ENCODE measurements around the gene ASB17.

Gene ASB17, protein sequence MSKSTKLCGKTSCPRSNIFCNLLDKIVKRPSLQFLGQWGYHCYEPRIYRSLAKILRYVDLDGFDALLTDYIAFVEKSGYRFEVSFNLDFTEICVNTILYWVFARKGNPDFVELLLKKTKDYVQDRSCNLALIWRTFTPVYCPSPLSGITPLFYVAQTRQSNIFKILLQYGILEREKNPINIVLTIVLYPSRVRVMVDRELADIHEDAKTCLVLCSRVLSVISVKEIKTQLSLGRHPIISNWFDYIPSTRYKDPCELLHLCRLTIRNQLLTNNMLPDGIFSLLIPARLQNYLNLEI

GRCh38 chr1:75932304-75932703 lies at the start of gene ASB17:
ASB17 (minus strand) TSS chr1:75932404; CDS start chr1:75932291, 113 bp downstream.
- Histone ChIP-seq H3F3A (ENCODE audit: insufficient read depth) (no peaks in the 10 kb centered on the region), H3K27ac (ENCODE audit: low read depth, low read length) (no peak within 1 kb of the TSS), H2AFZ (ENCODE audit: low read depth, low read length, severe bottlenecking) (no peak within 1 kb of the TSS), H3K36me3 (ENCODE audit: low read length) (no peaks in the 10 kb centered on the region), H3K27me3 (ENCODE audit: low read length) (no peaks in the 10 kb centered on the region), H4K20me1 (ENCODE audit: low read depth, low read length) (no peaks in the 10 kb centered on the region), H3K4me3 (ENCODE audit: insufficient read depth, low read length, poor library complexity, severe bottlenecking) (no peak within 1 kb of the TSS), H3K4me2 (ENCODE audit: low read depth, low read length, poor library complexity, severe bottlenecking) (no peak within 1 kb of the TSS), H3K9me2 (replicated peaks; ENCODE audit: insufficient read depth, low read length) (no peaks in the 10 kb centered on the region), H3K79me2 (ENCODE audit: insufficient read depth, low read length) (no peaks in the 10 kb centered on the region), H3K9ac (ENCODE audit: low read length) (no peak within 1 kb of the TSS), H3K9me3 (ENCODE audit: insufficient read depth, low read length) (no peaks in the 10 kb centered on the region)
- TF ChIP-seq CTCF (IDR thresholded peaks at IDR 0.05; ENCODE audit: insufficient read depth, low read length, poor library complexity, severe bottlenecking) (no peak), EZH2phosphoT487 (conservative IDR thresholded peaks at IDR 0.05; ENCODE audit: low read length) (no peak)

DNA sequence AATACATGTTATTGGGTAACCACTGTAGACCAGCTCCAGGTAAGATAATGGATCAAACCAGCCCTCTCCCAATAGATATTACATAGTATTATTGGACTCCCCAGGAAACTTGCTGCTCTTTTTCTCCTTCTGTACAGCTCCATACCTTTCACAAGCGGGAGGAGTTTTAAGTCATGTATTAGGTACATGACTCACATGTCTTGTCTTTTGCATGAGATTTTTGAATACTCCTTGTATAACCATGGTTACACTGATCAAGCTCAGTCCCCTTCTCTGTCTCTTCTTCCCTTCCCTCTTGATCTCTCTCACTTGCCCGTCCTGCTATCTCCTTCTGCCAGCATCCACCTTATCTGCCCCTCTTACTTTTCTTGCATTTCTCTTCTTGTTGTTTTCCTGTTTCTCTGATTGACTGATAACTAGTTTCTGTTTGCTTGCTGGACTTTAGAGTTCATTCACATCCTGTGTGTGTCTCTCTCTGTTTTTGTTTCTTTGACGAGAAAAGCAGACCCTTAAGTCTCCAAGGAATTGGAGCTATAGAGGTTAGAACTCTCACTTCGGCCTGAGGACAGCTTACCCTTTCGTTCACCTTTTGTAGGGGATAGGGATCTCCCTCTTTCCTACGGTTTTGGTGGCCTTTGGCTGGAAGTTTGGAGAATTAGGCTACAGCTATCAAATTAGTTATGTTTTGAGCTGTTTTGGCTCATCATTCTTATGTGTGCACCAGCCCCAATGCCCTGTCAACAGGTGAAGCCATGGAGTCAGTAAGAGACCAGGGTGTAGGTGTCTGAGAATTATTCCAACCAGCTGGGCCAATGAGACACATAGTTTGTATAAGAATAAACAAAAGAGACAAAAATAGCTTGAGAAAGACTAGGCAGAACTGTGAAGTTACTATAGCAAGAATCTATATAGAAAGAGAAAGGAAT lies 49.0 kb upstream of the ASB17 start:
- H3K27me3 ChIP-seq (ENCODE audit: low read length): no peaks in the 10 kb centered on the region
- no peaks in the 10 kb centered on the region for H3K79me2 ChIP-seq (ENCODE audit: insufficient read depth, low read length)
- H3F3A ChIP-seq (ENCODE audit: insufficient read depth): no peaks in the 10 kb centered on the region
- no peak overlapping the region for H2AFZ ChIP-seq (ENCODE audit: low read depth, low read length, severe bottlenecking)
- no peaks in the 10 kb centered on the region for H3K36me3 ChIP-seq (ENCODE audit: low read length)
- H3K4me2 ChIP-seq (ENCODE audit: low read depth, low read length, poor library complexity, severe bottlenecking): no peak overlapping the region
- H3K4me3 ChIP-seq (ENCODE audit: insufficient read depth, low read length, poor library complexity, severe bottlenecking): no peak overlapping the region
- no peak overlapping the region for H3K9ac ChIP-seq (ENCODE audit: low read length)
- TF ChIP-seq CTCF (IDR thresholded peaks at IDR 0.05; ENCODE audit: insufficient read depth, low read length, poor library complexity, severe bottlenecking): no peak
- TF ChIP-seq EZH2phosphoT487 (conservative IDR thresholded peaks at IDR 0.05; ENCODE audit: low read length): no peak
- H3K9me2 ChIP-seq (replicated peaks; ENCODE audit: insufficient read depth, low read length): no peaks in the 10 kb centered on the region
- no peaks in the 10 kb centered on the region for H3K9me3 ChIP-seq (ENCODE audit: insufficient read depth, low read length)
- H4K20me1 ChIP-seq (ENCODE audit: low read depth, low read length): no peaks in the 10 kb centered on the region
- H3K27ac ChIP-seq (ENCODE audit: low read depth, low read length): no peak overlapping the region

DNA sequence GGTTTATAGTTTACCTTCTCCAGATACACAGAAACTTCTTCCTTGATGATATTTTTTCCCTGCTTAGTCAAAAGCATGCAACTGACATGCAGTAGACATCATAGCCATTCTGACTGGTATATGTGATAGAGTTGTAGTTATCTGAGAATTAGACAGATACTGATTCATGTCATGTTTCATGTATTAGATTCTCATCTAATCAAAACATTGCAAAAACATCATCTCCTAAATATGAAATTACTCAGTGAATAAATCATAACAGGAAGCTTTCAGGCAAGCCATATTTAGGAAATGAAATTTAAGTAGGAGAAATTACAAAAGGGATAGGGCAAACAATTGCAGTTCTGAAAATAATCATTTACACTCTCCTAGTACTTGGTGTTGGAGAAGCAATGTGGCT lies 38.4 kb upstream of the ASB17 start:
- Histone ChIP-seq H3K4me2 (ENCODE audit: low read depth, low read length, poor library complexity, severe bottlenecking) (no peak overlapping the region), H3K36me3 (ENCODE audit: low read length) (no peaks in the 10 kb centered on the region), H3F3A (ENCODE audit: insufficient read depth) (no peaks in the 10 kb centered on the region), H3K9ac (ENCODE audit: low read length) (no peak overlapping the region), H2AFZ (ENCODE audit: low read depth, low read length, severe bottlenecking) (no peak overlapping the region), H4K20me1 (ENCODE audit: low read depth, low read length) (no peaks in the 10 kb centered on the region), H3K79me2 (ENCODE audit: insufficient read depth, low read length) (no peaks in the 10 kb centered on the region), H3K27ac (ENCODE audit: low read depth, low read length) (no peak overlapping the region), H3K27me3 (ENCODE audit: low read length) (no peaks in the 10 kb centered on the region), H3K4me3 (ENCODE audit: insufficient read depth, low read length, poor library complexity, severe bottlenecking) (no peak overlapping the region), H3K9me3 (ENCODE audit: insufficient read depth, low read length) (no peaks in the 10 kb centered on the region), H3K9me2 (replicated peaks; ENCODE audit: insufficient read depth, low read length) (no peaks in the 10 kb centered on the region)
- no peak for TF ChIP-seq EZH2phosphoT487 (conservative IDR thresholded peaks at IDR 0.05; ENCODE audit: low read length)
- TF ChIP-seq CTCF (IDR thresholded peaks at IDR 0.05; ENCODE audit: insufficient read depth, low read length, poor library complexity, severe bottlenecking): no peak

Data from SU-DHL-6 (cell line).